ENCODE measurements around the gene SPOCK1. TPM values are rescaled to one million over a fixed set of nuclear protein-coding genes. Genes with fewer than 3 reads are reported as not detected.

The SPOCK1 gene
- total and polyA plus RNA-seq, 9 of the 15 experiments (the other 6 are each of a cell fraction or from before 2014, with no cell fraction given) = 0.01 to 0.35 (median 0.04) TPM; not detected in 6

DNA sequence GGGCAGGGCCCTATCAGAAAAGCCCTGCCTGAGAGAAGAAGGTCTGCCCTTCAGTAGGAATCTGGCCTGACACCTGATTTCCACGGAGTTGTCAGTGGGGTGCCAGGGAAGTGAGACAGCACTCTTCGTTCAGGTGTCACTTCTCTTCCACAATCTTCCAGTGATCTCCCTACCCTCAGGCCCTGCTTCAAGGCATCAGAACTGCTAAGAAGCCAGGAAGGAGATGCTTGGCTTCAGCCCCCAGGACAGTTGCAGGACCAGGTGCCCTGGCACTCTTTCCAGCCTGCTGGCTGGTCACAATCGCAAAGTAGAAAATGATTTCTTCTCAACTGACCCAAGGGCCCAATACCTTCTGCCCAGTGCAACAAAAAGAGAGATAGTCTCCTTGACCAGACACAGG lies 50.3 kb downstream of the SPOCK1 start:
- 0% methylated on average over 3 of the region's 3 CpGs for WGBS (ENCODE audit: insufficient coverage, low coverage, missing lambda C conversion rate)
- intact Hi-C loops (cut with micrococcal nuclease) = no loop called here
- Histone ChIP-seq H4K20me1 (replicated peaks; ENCODE audit: control insufficient read depth, insufficient read depth, low read length) (0 out of 2 replicates have a peak, but pooled peaks cover 4% of the 10 kb centered on the region), H3K4me3 (no peak overlapping the region), H3K36me3 (ENCODE audit: control insufficient read depth, insufficient read depth, low read length) (no peaks in the 10 kb centered on the region), H3K4me2 (ENCODE audit: insufficient read depth, low read length) (no peak overlapping the region), H3K79me2 (ENCODE audit: control insufficient read depth, insufficient read depth, low read length) (no peaks in the 10 kb centered on the region), H3K9me1 (ENCODE audit: control insufficient read depth, insufficient read depth, low read length) (no peaks in the 10 kb centered on the region), H2AFZ (ENCODE audit: low read depth, low read length) (no peak overlapping the region), H3K27me3 (ENCODE audit: control insufficient read depth in 2 of 2, insufficient read depth in 2 of 2, low read length in 2 of 2) (no peaks in the 10 kb centered on the region), H3K27ac (ENCODE audit: extremely low read depth, low read depth, low read length) (no peak overlapping the region), H3K4me1 (replicated peaks in 1 of 2; ENCODE audit: control insufficient read depth in 2 of 2, insufficient read depth in 2 of 2, low read length in 2 of 2) (no peaks in the 10 kb centered on the region), H3K9me3 (replicated peaks; ENCODE audit: control insufficient read depth, insufficient read depth, low read depth, low read length) (no peaks in the 10 kb centered on the region), H3K9ac (ENCODE audit: insufficient read depth in 1 of 2, low read depth in 2 of 2, low read length in 2 of 2) (no peak overlapping the region)
- CTCF ChIA-PET (ENCODE audit: low intra/inter-chr PET ratio) = no interaction called here
- FAIRE-seq (no peak), DNase-seq (ENCODE audit: extremely low read depth in 1 of 4, low spot score in 3 of 4) (no peak), ATAC-seq (no peak)
- no TSS peak for BruUV-seq (replicated peaks)
- POLR2A ChIA-PET = no interaction called here
- in situ Hi-C loops (cut with MboI) = no loop called here
- TF ChIP-seq, protein P1, sequence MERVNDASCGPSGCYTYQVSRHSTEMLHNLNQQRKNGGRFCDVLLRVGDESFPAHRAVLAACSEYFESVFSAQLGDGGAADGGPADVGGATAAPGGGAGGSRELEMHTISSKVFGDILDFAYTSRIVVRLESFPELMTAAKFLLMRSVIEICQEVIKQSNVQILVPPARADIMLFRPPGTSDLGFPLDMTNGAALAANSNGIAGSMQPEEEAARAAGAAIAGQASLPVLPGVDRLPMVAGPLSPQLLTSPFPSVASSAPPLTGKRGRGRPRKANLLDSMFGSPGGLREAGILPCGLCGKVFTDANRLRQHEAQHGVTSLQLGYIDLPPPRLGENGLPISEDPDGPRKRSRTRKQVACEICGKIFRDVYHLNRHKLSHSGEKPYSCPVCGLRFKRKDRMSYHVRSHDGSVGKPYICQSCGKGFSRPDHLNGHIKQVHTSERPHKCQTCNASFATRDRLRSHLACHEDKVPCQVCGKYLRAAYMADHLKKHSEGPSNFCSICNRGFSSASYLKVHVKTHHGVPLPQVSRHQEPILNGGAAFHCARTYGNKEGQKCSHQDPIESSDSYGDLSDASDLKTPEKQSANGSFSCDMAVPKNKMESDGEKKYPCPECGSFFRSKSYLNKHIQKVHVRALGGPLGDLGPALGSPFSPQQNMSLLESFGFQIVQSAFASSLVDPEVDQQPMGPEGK (CRISPR knock-in tag; IDR thresholded peaks at IDR 0.05; ENCODE audit: borderline replicate concordance) = no peak
- TF ChIP-seq, protein P2, sequence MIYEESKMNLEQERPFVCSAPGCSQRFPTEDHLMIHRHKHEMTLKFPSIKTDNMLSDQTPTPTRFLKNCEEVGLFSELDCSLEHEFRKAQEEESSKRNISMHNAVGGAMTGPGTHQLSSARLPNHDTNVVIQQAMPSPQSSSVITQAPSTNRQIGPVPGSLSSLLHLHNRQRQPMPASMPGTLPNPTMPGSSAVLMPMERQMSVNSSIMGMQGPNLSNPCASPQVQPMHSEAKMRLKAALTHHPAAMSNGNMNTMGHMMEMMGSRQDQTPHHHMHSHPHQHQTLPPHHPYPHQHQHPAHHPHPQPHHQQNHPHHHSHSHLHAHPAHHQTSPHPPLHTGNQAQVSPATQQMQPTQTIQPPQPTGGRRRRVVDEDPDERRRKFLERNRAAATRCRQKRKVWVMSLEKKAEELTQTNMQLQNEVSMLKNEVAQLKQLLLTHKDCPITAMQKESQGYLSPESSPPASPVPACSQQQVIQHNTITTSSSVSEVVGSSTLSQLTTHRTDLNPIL (CRISPR knock-in tag; IDR thresholded peaks at IDR 0.05) = no peak
- TF ChIP-seq, protein P3, sequence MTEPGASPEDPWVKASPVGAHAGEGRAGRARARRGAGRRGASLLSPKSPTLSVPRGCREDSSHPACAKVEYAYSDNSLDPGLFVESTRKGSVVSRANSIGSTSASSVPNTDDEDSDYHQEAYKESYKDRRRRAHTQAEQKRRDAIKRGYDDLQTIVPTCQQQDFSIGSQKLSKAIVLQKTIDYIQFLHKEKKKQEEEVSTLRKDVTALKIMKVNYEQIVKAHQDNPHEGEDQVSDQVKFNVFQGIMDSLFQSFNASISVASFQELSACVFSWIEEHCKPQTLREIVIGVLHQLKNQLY (CRISPR knock-in tag; conservative IDR thresholded peaks at IDR 0.05) = no peak
- no peak for TF ChIP-seq PCBP2 (IDR thresholded peaks at IDR 0.05; ENCODE audit: low read depth, low read length, poor library complexity, severe bottlenecking)
- TF ChIP-seq JUN (IDR thresholded peaks at IDR 0.05; ENCODE audit: borderline replicate concordance, low read depth, low read length) = no peak
- no peak for TF ChIP-seq JUN (CRISPR knock-in tag; IDR thresholded peaks at IDR 0.05; ENCODE audit: borderline replicate concordance)
- no peak for TF ChIP-seq ZBTB8A (IDR thresholded peaks at IDR 0.05; ENCODE audit: partially characterized antibody)
- TF ChIP-seq, protein P4, sequence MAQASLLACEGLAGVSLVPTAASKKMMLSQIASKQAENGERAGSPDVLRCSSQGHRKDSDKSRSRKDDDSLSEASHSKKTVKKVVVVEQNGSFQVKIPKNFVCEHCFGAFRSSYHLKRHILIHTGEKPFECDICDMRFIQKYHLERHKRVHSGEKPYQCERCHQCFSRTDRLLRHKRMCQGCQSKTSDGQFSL (CRISPR knock-in tag; IDR thresholded peaks at IDR 0.05) = no peak
- TF ChIP-seq, protein P4 (tag; IDR thresholded peaks at IDR 0.05) = no peak
- TF ChIP-seq FOXA1 (IDR thresholded peaks at IDR 0.05; ENCODE audit: borderline replicate concordance) = no peak
- TF ChIP-seq ZNF253 (CRISPR knock-in tag; conservative IDR thresholded peaks at IDR 0.05) = no peak
